RWPE2 (cell line): ENCODE measurements around the gene CTTN.

Source experiments
- ATAC-seq: fragments of 200-7000 bp; cut with Tn5 transposase; 3 replicates; pipeline ENCODE4 v1.9.1; 2021; ENCODE audit warnings: low read depth
- DNase-seq: peaks from one replicate; pipeline ENCODE4 v3.0.0-alpha.2; 2020; ENCODE audit warnings: low spot score
- H3K27ac ChIP-seq: fragments of 450-650 bp; 2 replicates; pipeline ENCODE4 v1.5.1; 2017; ENCODE audit warnings: mild to moderate bottlenecking; ENCODE audit not compliant: poor library complexity, severe bottlenecking
- H3K27me3 ChIP-seq: fragments of 250-450 bp; sonication (Bioruptor Pico); 2 replicates; pipeline ENCODE4 v1.5.1; 2021; ENCODE audit warnings: mild to moderate bottlenecking, moderate library complexity; ENCODE audit not compliant: insufficient read depth, poor library complexity, severe bottlenecking
- H3K36me3 ChIP-seq: fragments of 250-450 bp; sonication (Bioruptor Pico); 2 replicates; pipeline ENCODE4 v1.5.1; 2020; ENCODE audit warnings: low read depth, mild to moderate bottlenecking, moderate library complexity
- H3K4me1 ChIP-seq: fragments of 250-450 bp; sonication (Bioruptor Pico); 2 replicates; pipeline ENCODE4 v1.5.1; 2021; ENCODE audit warnings: mild to moderate bottlenecking, moderate library complexity; ENCODE audit not compliant: insufficient read depth, poor library complexity, severe bottlenecking
- H3K4me3 ChIP-seq: fragments of 250-450 bp; sonication (Bioruptor Pico); 2 replicates; pipeline ENCODE4 v1.5.1; 2021; ENCODE audit warnings: mild to moderate bottlenecking, moderate library complexity; ENCODE audit not compliant: severe bottlenecking
- H3K9me3 ChIP-seq: fragments of 250-450 bp; sonication (Bioruptor Pico); 2 replicates; pipeline ENCODE4 v1.5.1; 2021; ENCODE audit warnings: mild to moderate bottlenecking, moderate library complexity; ENCODE audit not compliant: severe bottlenecking
- CTCF ChIP-seq: fragments of 450-650 bp; IDR thresholded peaks from one replicate; pipeline ENCODE4 v1.5.1; 2017; ENCODE audit warnings: mild to moderate bottlenecking, moderate library complexity; ENCODE audit not compliant: poor library complexity, severe bottlenecking

Gene CTTN

DNA sequence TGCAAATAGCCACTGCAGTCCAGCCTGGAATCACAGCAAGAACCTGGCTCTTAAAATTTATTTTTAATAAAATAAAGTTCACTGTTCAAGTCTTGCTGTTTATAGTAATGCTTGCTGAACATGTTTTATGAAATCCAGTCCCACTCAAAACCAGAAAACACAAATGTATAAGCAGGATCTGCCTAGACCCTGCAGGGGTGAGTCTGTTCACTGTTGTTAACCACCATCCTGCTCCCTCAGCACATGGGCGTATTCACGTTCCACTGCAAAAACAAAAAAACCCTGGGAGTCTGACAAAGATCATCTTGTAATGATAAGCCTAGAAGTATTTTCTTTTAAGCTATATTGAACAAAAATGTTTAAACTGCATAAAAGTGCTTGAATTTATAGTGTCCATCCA, 45.0 kb upstream of the CTTN start:
- TF ChIP-seq CTCF = no peak
- no peak overlapping the region for H3K27ac ChIP-seq
- H3K36me3 ChIP-seq = peaks cover 65% of the 10 kb centered on the region
- H3K27me3 ChIP-seq = no peaks in the 10 kb centered on the region
- H3K4me1 ChIP-seq = no peaks in the 10 kb centered on the region
- ATAC-seq (no peak), DNase-seq (no peak)
- H3K9me3 ChIP-seq = no peaks in the 10 kb centered on the region
- H3K4me3 ChIP-seq = no peak overlapping the region

GRCh38 chr11:70353900-70354568, 44.3 kb upstream of the CTTN start:
- TF ChIP-seq CTCF = no peak
- H3K9me3 ChIP-seq = no peaks in the 10 kb centered on the region
- DNase-seq = no peak
- no peaks in the 10 kb centered on the region for H3K4me1 ChIP-seq
- no peak overlapping the region for H3K27ac ChIP-seq
- no peak overlapping the region for H3K4me3 ChIP-seq
- no peaks in the 10 kb centered on the region for H3K27me3 ChIP-seq
- ATAC-seq = no peak
- H3K36me3 ChIP-seq = peaks cover 68% of the 10 kb centered on the region

DNA sequence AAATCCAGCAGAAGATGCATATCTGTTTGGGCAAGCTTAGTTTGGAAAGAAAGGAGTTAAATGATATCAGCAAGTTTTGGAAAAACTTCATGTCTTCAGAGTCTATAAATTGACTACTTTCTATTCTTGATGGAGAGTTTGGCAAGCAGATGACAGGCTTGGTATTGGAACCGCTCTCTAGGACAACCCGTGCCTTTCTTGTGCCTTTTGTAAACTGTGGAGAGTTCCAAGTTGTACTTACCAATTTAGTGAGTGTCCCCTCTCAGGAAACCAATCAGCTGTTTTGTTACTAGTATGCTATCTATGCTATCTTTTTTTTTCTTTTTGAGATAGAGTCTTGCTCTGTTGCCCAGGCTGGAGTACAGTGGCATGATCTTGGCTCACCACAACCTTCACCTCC, 43.7 kb upstream of the CTTN start:
- Histone ChIP-seq H3K4me1 (no peaks in the 10 kb centered on the region), H3K9me3 (no peaks in the 10 kb centered on the region), H3K36me3 (peaks cover 68% of the 10 kb centered on the region), H3K27ac (no peak overlapping the region), H3K4me3 (no peak overlapping the region), H3K27me3 (no peaks in the 10 kb centered on the region)
- DNase-seq (no peak), ATAC-seq (no peak)
- TF ChIP-seq CTCF = no peak

- Histone ChIP-seq H3K27ac (no peak overlapping the region), H3K4me3 (no peak overlapping the region), H3K9me3 (no peaks in the 10 kb centered on the region), H3K36me3 (peaks cover 68% of the 10 kb centered on the region), H3K27me3 (no peaks in the 10 kb centered on the region), H3K4me1 (no peaks in the 10 kb centered on the region)
- DNase-seq (no peak), ATAC-seq (no peak)
- no peak for TF ChIP-seq CTCF
Measured at GRCh38 chr11:70358753-70359152, 39.6 kb upstream of the CTTN start.

GRCh38 chr11:70359451-70360205, 38.7 kb upstream of the CTTN start:
- H3K4me3 ChIP-seq = no peak overlapping the region
- H3K4me1 ChIP-seq = no peaks in the 10 kb centered on the region
- ATAC-seq (no peak), DNase-seq (no peak)
- H3K36me3 ChIP-seq = peaks cover 66% of the 10 kb centered on the region
- no peaks in the 10 kb centered on the region for H3K27me3 ChIP-seq
- no peak for TF ChIP-seq CTCF
- no peak overlapping the region for H3K27ac ChIP-seq
- no peaks in the 10 kb centered on the region for H3K9me3 ChIP-seq
